GM04503 (cell line): ENCODE results near the gene FAM107B.
A peak's percentile ranks its signal among the peaks of the same experiment; 100 is the strongest.

ENCODE experiments used
- DNase-seq: peaks from one replicate; pipeline ENCODE4 v3.0.0-alpha.2; 2012; ENCODE audit warnings: low read depth

Gene FAM107B

GRCh38 chr10:14578060-14578952 lies 196.4 kb downstream of the FAM107B start:
- DNase-seq, result no peak

DNA sequence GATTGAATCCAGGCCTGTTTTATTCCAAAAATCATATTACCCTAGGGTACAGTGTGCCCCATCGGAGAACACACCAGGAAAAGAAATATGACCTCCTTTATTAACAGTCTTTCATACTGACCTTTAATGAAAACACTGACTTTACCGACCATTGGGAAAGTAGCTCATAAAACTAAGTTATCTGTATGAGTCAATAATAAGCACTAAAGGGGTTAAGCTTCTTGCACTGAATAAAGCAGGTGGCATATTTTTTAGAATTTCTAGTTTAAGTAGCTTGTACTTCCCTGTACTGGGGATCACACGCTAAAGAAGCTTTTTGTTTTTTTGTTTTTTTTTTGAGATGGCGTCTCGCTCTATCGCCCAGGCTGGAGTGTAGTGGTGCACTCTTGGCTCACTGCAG lies 199.8 kb downstream of the FAM107B start:
- no peak for DNase-seq

- no peak for DNase-seq
Observed at GRCh38 chr10:14574291-14574690, 200.4 kb downstream of the FAM107B start.

- peak; percentile 44 for DNase-seq
Observed at GRCh38 chr10:14573666-14574261, 200.9 kb downstream of the FAM107B start.

GRCh38 chr10:14572811-14573210 lies 201.9 kb downstream of the FAM107B start:
- DNase-seq, result no peak

GRCh38 chr10:14571866-14572507 lies 202.7 kb downstream of the FAM107B start:
- DNase-seq, result no peak

- no peak for DNase-seq
Observed at GRCh38 chr10:14570800-14571199, 203.9 kb downstream of the FAM107B start.

GRCh38 chr10:14569274-14570060 lies 205.2 kb downstream of the FAM107B start:
- no peak for DNase-seq

GRCh38 chr10:14567421-14567820 lies 207.3 kb downstream of the FAM107B start:
- DNase-seq, result no peak

DNA sequence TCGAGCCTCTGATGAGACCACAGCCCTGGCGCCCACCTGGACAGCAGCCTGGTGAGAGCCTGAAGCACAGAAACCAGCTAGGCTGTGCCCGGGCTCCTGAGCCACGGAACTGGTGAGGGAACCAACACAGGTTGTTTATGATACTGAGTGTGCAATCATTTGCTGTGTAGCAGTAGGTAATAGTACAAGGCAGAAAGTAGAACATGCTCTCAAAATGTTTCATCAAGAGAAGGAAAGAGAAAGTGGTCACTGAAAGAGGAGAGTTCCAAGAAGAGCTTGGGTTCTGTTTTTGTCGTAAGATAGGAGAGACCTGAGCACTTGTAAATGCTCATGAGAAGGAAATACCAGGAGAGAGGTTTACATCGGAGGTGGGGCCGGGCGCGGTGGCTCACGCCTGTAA lies 208.2 kb downstream of the FAM107B start:
- no peak for DNase-seq

- DNase-seq, result no peak
Observed at GRCh38 chr10:14565199-14565598, 209.5 kb downstream of the FAM107B start.

- DNase-seq, result no peak
Observed at GRCh38 chr10:14564268-14564744, 210.4 kb downstream of the FAM107B start.

DNA sequence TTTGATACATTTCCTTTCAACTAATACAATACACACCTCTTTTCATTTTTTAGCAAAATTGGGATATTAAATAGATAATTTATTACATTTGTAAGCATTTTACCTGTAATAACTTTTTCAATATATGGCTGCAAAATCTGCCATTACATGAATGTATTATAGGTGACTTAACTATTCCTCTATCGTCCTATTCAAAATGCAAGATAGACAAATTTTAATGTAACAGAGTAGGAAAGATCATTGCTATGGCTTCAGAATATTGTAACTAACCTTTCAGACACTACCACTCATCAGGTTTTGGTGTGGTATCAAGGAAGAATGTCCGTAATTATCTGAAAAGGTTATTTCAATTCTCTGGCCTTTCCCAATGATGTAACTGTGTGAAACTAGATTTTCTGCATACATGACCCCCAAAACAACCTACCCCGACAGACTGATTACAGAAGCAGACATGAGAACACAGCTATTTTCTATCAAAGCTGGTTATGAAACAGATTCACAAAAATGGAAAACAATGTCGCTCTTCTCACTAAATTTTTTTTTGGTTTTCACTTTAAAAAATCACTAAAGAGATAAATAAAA lies 211.2 kb downstream of the FAM107B start:
- no peak for DNase-seq

- DNase-seq, result no peak
Observed at GRCh38 chr10:14563076-14563336, 211.7 kb downstream of the FAM107B start.

- no peak for DNase-seq
Observed at GRCh38 chr10:14562218-14563075, 212.2 kb downstream of the FAM107B start.

GRCh38 chr10:14560791-14561765 lies 213.6 kb downstream of the FAM107B start:
- no peak for DNase-seq

GRCh38 chr10:14560274-14560673 lies 214.4 kb downstream of the FAM107B start:
- DNase-seq, result no peak

GRCh38 chr10:14558025-14558424 lies 216.7 kb downstream of the FAM107B start:
- DNase-seq, result no peak

DNA sequence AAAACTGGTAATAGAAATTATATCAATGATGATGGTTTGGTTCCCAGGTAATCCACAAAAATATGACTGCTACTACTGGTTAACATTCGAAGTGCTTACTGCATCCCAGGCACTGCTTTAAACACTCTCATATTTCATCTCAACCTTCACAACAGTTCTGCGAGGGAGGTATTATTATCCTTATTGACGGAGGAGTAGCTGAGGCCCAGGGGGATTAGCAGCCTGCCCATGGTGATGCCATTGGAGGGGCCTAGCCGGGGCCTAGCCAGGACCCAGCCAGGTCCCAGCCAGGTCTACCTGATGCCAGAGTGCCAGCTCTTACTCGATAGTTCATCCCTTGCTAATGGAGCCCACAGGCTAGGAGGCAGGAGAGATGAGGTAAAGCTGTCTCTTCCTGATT lies 217.1 kb downstream of the FAM107B start:
- DNase-seq, result no peak
